Measurements from ENCODE around the gene PHLDA2.

Gene PHLDA2

DNA sequence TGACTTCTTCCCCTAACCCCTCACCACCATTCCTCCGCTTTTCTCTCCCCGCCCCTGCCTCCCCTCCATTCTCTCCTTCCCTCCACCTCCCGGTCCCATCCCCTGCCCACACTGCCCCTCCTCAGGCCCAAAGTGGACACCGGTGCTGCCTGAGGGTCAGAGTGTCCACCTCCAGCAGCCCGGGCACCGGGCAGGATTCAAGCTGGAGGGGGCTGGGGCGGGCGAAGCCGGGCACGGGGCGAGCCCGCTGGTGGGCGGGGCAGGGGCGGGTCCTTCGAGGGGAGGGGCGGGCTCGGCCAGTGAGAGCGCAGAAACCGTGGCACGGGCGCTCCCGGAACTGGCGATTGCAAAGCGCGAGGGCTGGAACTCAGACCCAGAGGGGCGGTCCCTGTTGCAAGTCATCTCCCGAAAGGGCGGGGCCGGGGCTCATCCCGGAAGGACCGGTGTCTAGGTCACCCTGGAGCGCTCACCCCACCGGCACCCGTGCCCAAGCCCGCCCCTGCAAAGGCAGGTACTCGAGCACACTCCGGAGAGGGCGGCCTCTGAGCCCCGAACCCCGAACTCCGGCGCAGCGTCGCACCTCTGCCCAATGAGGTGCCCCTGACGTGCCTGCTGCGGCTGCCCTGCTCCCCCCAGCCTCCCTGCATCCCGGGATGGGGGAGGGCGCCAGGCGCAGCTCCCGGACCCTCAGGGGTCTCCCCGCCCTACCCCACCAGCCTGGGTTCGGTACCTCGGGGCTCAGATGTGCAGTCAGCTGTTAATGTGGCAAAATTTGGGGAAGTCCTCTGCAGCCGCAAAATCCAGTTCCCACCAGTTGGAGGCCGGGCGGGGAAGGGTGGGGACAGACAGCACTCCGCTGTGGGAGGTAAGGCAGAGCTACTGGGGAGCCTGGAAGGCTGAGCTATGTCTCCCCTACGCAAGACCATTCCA, 27.1 kb downstream of the PHLDA2 start:
- peak overlapping the region; percentile 81 for H2AK5ac ChIP-seq (ENCODE audit: low read length, severe bottlenecking)
- peak overlapping the region; percentile 45 for H2BK5ac ChIP-seq (ENCODE audit: low read depth, low read length, poor library complexity, severe bottlenecking)
- no peaks in the 10 kb centered on the region for H3K9me3 ChIP-seq (ENCODE audit: control insufficient read depth, low read length)
- DNase-seq: peak; percentile 93
- H3K79me1 ChIP-seq (replicated peaks; ENCODE audit: low read length, poor library complexity, severe bottlenecking): peaks cover 23% of the 10 kb centered on the region
- H4K91ac ChIP-seq (ENCODE audit: low read length): peak overlapping the region; percentile 98
- peaks cover 4 to 13% of the 10 kb centered on the region in 2 experiments for H3K36me3 ChIP-seq (ENCODE audit: control insufficient read depth in 1 of 2, insufficient read depth in 2 of 2, low read depth in 1 of 2, low read length in 2 of 2)
- peak overlapping the region; percentile 78 to 89 for H3K4me3 ChIP-seq (ENCODE audit: insufficient read depth in 1 of 2, low read depth in 1 of 2, low read length in 2 of 2)
- H3K18ac ChIP-seq (ENCODE audit: low read depth in 1 of 2, low read length in 2 of 2): peak overlapping the region; percentile 94 to 98
- peak overlapping the region; percentile 88 to 91 for H2BK12ac ChIP-seq (ENCODE audit: low read length in 2 of 2)
- WGBS: 6% methylated on average over 54 of the region's 58 CpGs
- H4K8ac ChIP-seq (ENCODE audit: low read length): peak overlapping the region; percentile 99
- no peak overlapping the region for H3K27ac ChIP-seq (ENCODE audit: low read length, poor library complexity, severe bottlenecking)
- peak overlapping the region; percentile 90 for H3K4me2 ChIP-seq (ENCODE audit: low read length, poor library complexity, severe bottlenecking)
- H3K4ac ChIP-seq (ENCODE audit: low read depth in 1 of 2, low read length in 2 of 2): peak overlapping the region; percentile 71 to 79
- H3K4me1 ChIP-seq (ENCODE audit: control insufficient read depth, insufficient read depth, low read depth, low read length): peaks cover 42% of the 10 kb centered on the region
- H2AFZ ChIP-seq (ENCODE audit: low read depth, low read length): peak overlapping the region; percentile 95
- H3K23ac ChIP-seq (ENCODE audit: low read length in 2 of 2): peak overlapping the region in 1 of 2 experiments; percentile 75
- H3K9ac ChIP-seq (ENCODE audit: low read length): peak overlapping the region; percentile 83
- H3K14ac ChIP-seq (ENCODE audit: low read length in 2 of 2): peak overlapping the region in 1 of 2 experiments; percentile 96
- H2BK120ac ChIP-seq (ENCODE audit: low read depth, low read length): peak overlapping the region; percentile 94
- H2BK15ac ChIP-seq (ENCODE audit: low read depth, poor library complexity, severe bottlenecking): peak overlapping the region; percentile 100
- no peaks in the 10 kb centered on the region for H3K27me3 ChIP-seq (ENCODE audit: control insufficient read depth in 1 of 2, insufficient read depth in 1 of 2, low read length in 2 of 2)

DNA sequence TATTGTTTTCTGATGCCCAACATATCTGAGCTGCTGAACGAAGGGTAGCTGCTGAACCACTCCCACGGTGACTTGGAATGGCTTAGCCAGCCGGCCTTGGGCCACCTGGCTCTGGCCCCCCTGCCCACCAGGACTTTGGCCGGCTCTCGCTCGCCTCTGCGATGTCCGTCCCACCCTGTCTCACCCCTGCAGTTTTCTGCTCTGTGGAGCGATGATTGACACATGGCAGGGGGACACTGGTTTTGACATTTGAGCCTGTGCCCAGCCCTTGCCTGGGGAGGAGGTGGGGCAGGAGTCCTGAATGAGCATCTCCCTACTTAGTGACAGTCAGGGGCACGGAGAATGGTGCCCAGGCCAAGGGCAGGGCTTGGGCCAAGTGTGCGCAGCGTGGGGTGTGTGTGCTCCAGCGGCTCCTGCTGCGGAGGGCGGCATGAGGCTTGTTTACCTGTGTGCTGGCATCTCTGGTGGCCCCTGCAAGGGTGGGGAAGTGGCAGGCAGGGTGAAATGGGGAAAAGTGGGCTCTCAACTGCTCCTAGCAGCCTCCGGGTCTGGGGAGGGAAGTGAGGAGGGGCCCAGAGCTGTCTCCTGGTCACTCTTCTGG, 27.9 kb downstream of the PHLDA2 start:
- no peak for DNase-seq
- H2AK5ac ChIP-seq (ENCODE audit: low read length, severe bottlenecking): peak overlapping the region; percentile 81
- H3K27ac ChIP-seq (ENCODE audit: low read length, poor library complexity, severe bottlenecking): no peak overlapping the region
- H3K23ac ChIP-seq (ENCODE audit: low read length in 2 of 2): no peak overlapping the region
- peak overlapping the region; percentile 88 to 91 for H2BK12ac ChIP-seq (ENCODE audit: low read length in 2 of 2)
- peak overlapping the region in 1 of 2 experiments; percentile 92 for H3K14ac ChIP-seq (ENCODE audit: low read length in 2 of 2)
- peaks cover 4 to 9% of the 10 kb centered on the region in 2 experiments for H3K36me3 ChIP-seq (ENCODE audit: control insufficient read depth in 1 of 2, insufficient read depth in 2 of 2, low read depth in 1 of 2, low read length in 2 of 2)
- peaks cover 42% of the 10 kb centered on the region for H3K4me1 ChIP-seq (ENCODE audit: control insufficient read depth, insufficient read depth, low read depth, low read length)
- H4K91ac ChIP-seq (ENCODE audit: low read length): peak overlapping the region; percentile 98
- peak overlapping the region; percentile 94 for H2BK120ac ChIP-seq (ENCODE audit: low read depth, low read length)
- H3K9me3 ChIP-seq (ENCODE audit: control insufficient read depth, low read length): no peaks in the 10 kb centered on the region
- peaks cover 22% of the 10 kb centered on the region for H3K79me1 ChIP-seq (replicated peaks; ENCODE audit: low read length, poor library complexity, severe bottlenecking)
- peak overlapping the region; percentile 95 for H2AFZ ChIP-seq (ENCODE audit: low read depth, low read length)
- H4K8ac ChIP-seq (ENCODE audit: low read length): peak overlapping the region; percentile 99
- 94% methylated on average over 16 of the region's 16 CpGs for WGBS
- peak overlapping the region; percentile 76 for H3K9ac ChIP-seq (ENCODE audit: low read length)
- peak overlapping the region; percentile 90 for H3K4me2 ChIP-seq (ENCODE audit: low read length, poor library complexity, severe bottlenecking)
- H3K4ac ChIP-seq (ENCODE audit: low read depth in 1 of 2, low read length in 2 of 2): peak overlapping the region; percentile 55 to 75
- peak overlapping the region; percentile 33 for H2BK5ac ChIP-seq (ENCODE audit: low read depth, low read length, poor library complexity, severe bottlenecking)
- H3K18ac ChIP-seq (ENCODE audit: low read depth in 1 of 2, low read length in 2 of 2): peak overlapping the region; percentile 94 to 96
- no peaks in the 10 kb centered on the region for H3K27me3 ChIP-seq (ENCODE audit: control insufficient read depth in 1 of 2, insufficient read depth in 1 of 2, low read length in 2 of 2)
- H2BK15ac ChIP-seq (ENCODE audit: low read depth, poor library complexity, severe bottlenecking): peak overlapping the region; percentile 100
- peak overlapping the region in 1 of 2 experiments; percentile 61 for H3K4me3 ChIP-seq (ENCODE audit: insufficient read depth in 1 of 2, low read depth in 1 of 2, low read length in 2 of 2)

DNA sequence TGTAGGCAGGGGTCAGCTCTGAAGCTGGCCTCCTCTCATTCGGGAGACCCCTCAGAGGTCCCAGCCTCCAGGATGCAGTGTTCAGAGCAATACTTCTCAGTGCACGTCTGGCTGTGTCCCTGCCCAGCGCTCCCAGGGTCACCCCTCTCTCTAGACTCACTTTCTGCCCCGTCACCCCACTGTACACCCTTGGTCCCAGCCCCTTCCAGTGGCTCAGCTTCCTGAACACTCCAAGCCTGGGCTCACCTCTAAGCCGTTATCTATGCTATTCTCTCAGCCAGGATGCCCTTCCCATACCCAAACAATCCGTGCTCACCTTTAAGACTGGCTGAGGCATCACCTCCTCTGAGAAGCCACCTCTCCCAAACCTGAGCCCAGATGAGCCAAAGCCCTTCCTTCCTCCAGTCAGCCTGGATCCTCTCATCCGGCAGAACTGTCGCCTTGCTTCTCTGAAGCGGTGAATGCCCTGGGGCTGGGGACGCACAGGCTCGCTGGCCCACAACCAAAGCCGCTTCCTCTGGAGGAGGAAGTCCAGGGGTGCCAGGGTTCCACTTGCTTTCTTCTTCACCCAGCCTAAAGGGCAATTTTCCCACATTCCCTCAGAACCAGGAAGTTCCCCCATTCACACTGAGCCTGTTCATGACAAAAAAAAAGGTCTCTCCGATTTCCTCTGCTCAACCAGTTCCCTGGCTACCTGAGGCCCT, 30.0 kb downstream of the PHLDA2 start:
- H2AK5ac ChIP-seq (ENCODE audit: low read length, severe bottlenecking): peak overlapping the region; percentile 65
- peak overlapping the region; percentile 92 to 94 for H2BK12ac ChIP-seq (ENCODE audit: low read length in 2 of 2)
- H3K9ac ChIP-seq (ENCODE audit: low read length): no peak overlapping the region
- no peak overlapping the region for H3K27ac ChIP-seq (ENCODE audit: low read length, poor library complexity, severe bottlenecking)
- H3K27me3 ChIP-seq (ENCODE audit: control insufficient read depth in 1 of 2, insufficient read depth in 1 of 2, low read length in 2 of 2): no peaks in the 10 kb centered on the region
- 79% methylated on average over 13 of the region's 13 CpGs for WGBS
- no peak overlapping the region for H2BK5ac ChIP-seq (ENCODE audit: low read depth, low read length, poor library complexity, severe bottlenecking)
- peaks cover 40% of the 10 kb centered on the region for H3K4me1 ChIP-seq (ENCODE audit: control insufficient read depth, insufficient read depth, low read depth, low read length)
- no peak overlapping the region for H3K4me3 ChIP-seq (ENCODE audit: insufficient read depth in 1 of 2, low read depth in 1 of 2, low read length in 2 of 2)
- H2BK15ac ChIP-seq (ENCODE audit: low read depth, poor library complexity, severe bottlenecking): peak overlapping the region; percentile 75
- no peak overlapping the region for H3K4me2 ChIP-seq (ENCODE audit: low read length, poor library complexity, severe bottlenecking)
- peak overlapping the region; percentile 40 to 100 for H3K18ac ChIP-seq (ENCODE audit: low read depth in 1 of 2, low read length in 2 of 2)
- no peak for DNase-seq
- peak overlapping the region; percentile 74 for H2BK120ac ChIP-seq (ENCODE audit: low read depth, low read length)
- peak overlapping the region; percentile 95 for H4K8ac ChIP-seq (ENCODE audit: low read length)
- H3K9me3 ChIP-seq (ENCODE audit: control insufficient read depth, low read length): no peaks in the 10 kb centered on the region
- peak overlapping the region in 1 of 2 experiments; percentile 69 for H3K14ac ChIP-seq (ENCODE audit: low read length in 2 of 2)
- H3K36me3 ChIP-seq (ENCODE audit: control insufficient read depth in 1 of 2, insufficient read depth in 2 of 2, low read depth in 1 of 2, low read length in 2 of 2): no peaks in the 10 kb centered on the region
- H3K23ac ChIP-seq (ENCODE audit: low read length in 2 of 2): no peak overlapping the region
- peaks cover 13% of the 10 kb centered on the region for H3K79me1 ChIP-seq (replicated peaks; ENCODE audit: low read length, poor library complexity, severe bottlenecking)
- H3K4ac ChIP-seq (ENCODE audit: low read depth in 1 of 2, low read length in 2 of 2): peak overlapping the region; percentile 79 to 92
- peak overlapping the region; percentile 95 for H4K91ac ChIP-seq (ENCODE audit: low read length)
- no peak overlapping the region for H2AFZ ChIP-seq (ENCODE audit: low read depth, low read length)
